ENCODE data around the gene CPT1C. TPM values are rescaled to one million over a fixed set of nuclear protein-coding genes. Genes with fewer than 3 reads are reported as not detected.

CPT1C gene
- total and polyA plus RNA-seq, 2 donors (not counting 3 experiments of a cell fraction or from before 2014, with no cell fraction given): 45.7 to 80.8 TPM

DNA sequence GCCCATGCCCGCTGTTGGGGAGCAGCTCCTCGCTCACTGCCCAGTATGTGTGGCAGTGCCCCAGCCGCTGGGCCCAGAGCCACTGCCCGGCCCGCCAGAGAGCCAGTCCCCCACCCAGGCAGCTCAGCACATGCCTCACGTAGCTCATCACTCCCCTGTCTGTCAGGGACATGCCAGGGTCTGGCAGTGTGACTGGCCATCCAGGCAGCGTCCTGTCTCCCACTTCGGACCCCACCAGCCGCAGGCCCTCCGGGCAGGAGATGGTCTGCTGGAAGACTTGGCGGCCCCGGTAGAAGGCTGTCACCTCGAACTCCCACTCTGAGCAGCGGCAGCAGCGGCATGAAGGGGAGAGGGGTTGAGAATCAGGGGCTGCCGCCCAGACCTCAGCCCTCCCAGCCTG lies 28.9 kb upstream of the CPT1C start:
- Histone ChIP-seq H3K9me3 (replicated peaks; ENCODE audit: control insufficient read depth, insufficient read depth, low read length) (no peaks in the 10 kb centered on the region), H3K4me1 (ENCODE audit: control insufficient read depth, extremely low read depth, insufficient read depth, low read length) (peaks cover 8% of the 10 kb centered on the region), H2AFZ (ENCODE audit: low read depth, low read length) (no peak overlapping the region), H3K79me2 (ENCODE audit: control insufficient read depth, insufficient read depth, low read length) (peaks cover 13% of the 10 kb centered on the region), H3K9ac (replicated peaks; ENCODE audit: extremely low read depth, insufficient read depth, low read length) (no peak overlapping the region), H3K4me2 (ENCODE audit: insufficient read depth, low read length) (no peak overlapping the region), H3K27me3 (ENCODE audit: control insufficient read depth in 2 of 2, insufficient read depth in 2 of 2, low read length in 2 of 2) (no peaks in the 10 kb centered on the region), H4K20me1 (replicated peaks; ENCODE audit: control insufficient read depth, extremely low read depth, insufficient read depth, low read length) (no peaks in the 10 kb centered on the region), H3K27ac (ENCODE audit: insufficient read depth, low read depth, low read length) (no peak overlapping the region), H3K4me3 (replicated peaks in 1 of 3; ENCODE audit: insufficient read depth in 1 of 3, low read depth in 1 of 3, low read length in 3 of 3) (no peak overlapping the region), H3K9me1 (replicated peaks; ENCODE audit: control insufficient read depth, extremely low read depth, insufficient read depth, low read length) (no peaks in the 10 kb centered on the region), H3K36me3 (ENCODE audit: control insufficient read depth in 2 of 2, extremely low read depth in 1 of 2, insufficient read depth in 2 of 2, low read length in 2 of 2) (peaks cover 10 to 48% of the 10 kb centered on the region in 2 experiments)
- ChIA-PET POLR2A (no interaction called here), CTCF (interaction anchor here (1.4 kb wide), 1 partner anchor 10 kb away, joined by 3 read pairs; no protein-coding TSS in a partner anchor)
- intact Hi-C loops (cut with micrococcal nuclease): no loop called here
- dilution Hi-C loops (cut with MboI; ENCODE audit: extremely low pct_ligation_motif_present, low sequenced_read_pairs): no loop called here
- no peak for TF ChIP-seq GATA2 (IDR thresholded peaks at IDR 0.05; ENCODE audit: insufficient read depth, insufficient read length, low read depth, low read length)
- no peak for TF ChIP-seq POLR2AphosphoS5 (IDR thresholded peaks at IDR 0.05; ENCODE audit: insufficient read depth, low read depth, low read length)
- TF ChIP-seq MAX (IDR thresholded peaks at IDR 0.05; ENCODE audit: insufficient read depth, insufficient read length): no peak
- no peak for TF ChIP-seq JUN (IDR thresholded peaks at IDR 0.05; ENCODE audit: borderline replicate concordance, insufficient read depth, insufficient read length, low read depth)
- TF ChIP-seq POLR2A (IDR thresholded peaks at IDR 0.05; ENCODE audit: low read depth, low read length): no peak
- no peak for TF ChIP-seq FOS (IDR thresholded peaks at IDR 0.05; ENCODE audit: borderline replicate concordance, insufficient read depth, low read length)
- TF ChIP-seq, protein P1, sequence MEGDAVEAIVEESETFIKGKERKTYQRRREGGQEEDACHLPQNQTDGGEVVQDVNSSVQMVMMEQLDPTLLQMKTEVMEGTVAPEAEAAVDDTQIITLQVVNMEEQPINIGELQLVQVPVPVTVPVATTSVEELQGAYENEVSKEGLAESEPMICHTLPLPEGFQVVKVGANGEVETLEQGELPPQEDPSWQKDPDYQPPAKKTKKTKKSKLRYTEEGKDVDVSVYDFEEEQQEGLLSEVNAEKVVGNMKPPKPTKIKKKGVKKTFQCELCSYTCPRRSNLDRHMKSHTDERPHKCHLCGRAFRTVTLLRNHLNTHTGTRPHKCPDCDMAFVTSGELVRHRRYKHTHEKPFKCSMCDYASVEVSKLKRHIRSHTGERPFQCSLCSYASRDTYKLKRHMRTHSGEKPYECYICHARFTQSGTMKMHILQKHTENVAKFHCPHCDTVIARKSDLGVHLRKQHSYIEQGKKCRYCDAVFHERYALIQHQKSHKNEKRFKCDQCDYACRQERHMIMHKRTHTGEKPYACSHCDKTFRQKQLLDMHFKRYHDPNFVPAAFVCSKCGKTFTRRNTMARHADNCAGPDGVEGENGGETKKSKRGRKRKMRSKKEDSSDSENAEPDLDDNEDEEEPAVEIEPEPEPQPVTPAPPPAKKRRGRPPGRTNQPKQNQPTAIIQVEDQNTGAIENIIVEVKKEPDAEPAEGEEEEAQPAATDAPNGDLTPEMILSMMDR (IDR thresholded peaks at IDR 0.05; ENCODE audit: extremely low read depth in 1 of 2, insufficient read depth in 1 of 2, low read depth in 1 of 2, low read length in 2 of 2): no peak
- no peak for TF ChIP-seq EZH2 (IDR thresholded peaks at IDR 0.05; ENCODE audit: borderline replicate concordance, low read depth, low read length, severe bottlenecking)
- no peak for TF ChIP-seq MYC (IDR thresholded peaks at IDR 0.05; ENCODE audit: low read depth, low read length)
- no peak for DNase-seq (ENCODE audit: low read depth, low spot score)
- FAIRE-seq: no peak
- BruUV-seq (replicated peaks): TSS peak; percentile 16
